HG03097 (cell line): Measurements from ENCODE around the gene HHLA2.
"Not testable (repeated sequence)": the region's sequence is repeated elsewhere in the genome, so short reads cannot be mapped to it uniquely, and the experiment has no call there.

Experiments used
- ATAC-seq: cut with Tn5 transposase; IDR thresholded peaks from one replicate; pipeline ENCODE4 v1.9.1; 2021; ENCODE audit not compliant: unreplicated experiment, low FRiP score

HHLA2 gene, protein sequence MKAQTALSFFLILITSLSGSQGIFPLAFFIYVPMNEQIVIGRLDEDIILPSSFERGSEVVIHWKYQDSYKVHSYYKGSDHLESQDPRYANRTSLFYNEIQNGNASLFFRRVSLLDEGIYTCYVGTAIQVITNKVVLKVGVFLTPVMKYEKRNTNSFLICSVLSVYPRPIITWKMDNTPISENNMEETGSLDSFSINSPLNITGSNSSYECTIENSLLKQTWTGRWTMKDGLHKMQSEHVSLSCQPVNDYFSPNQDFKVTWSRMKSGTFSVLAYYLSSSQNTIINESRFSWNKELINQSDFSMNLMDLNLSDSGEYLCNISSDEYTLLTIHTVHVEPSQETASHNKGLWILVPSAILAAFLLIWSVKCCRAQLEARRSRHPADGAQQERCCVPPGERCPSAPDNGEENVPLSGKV

DNA sequence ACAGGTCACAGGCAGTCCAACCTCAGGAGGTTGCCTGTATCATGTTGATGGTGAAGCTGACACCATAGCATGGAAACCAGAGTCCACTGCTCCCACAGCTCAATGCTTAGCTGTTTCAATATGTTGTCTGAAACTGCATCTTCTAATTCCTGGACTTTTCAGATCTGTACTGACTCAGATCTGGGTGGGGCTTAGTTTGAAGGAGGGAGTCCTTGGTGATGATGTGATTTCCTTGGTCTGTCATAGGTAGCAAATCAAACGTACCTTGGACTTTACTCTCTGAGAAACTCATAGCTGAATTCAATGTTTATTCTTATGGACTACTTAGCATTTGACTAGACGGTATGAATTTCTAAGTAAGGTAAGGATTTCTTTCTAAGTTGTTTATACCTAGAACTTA is at the start of gene HHLA2:
TSS of gene HHLA2 (plus strand) at position 310 of the 400 bp plus-strand sequence. CDS start 55,266 bp downstream, outside the sequence.
- ATAC-seq, result no peak

DNA sequence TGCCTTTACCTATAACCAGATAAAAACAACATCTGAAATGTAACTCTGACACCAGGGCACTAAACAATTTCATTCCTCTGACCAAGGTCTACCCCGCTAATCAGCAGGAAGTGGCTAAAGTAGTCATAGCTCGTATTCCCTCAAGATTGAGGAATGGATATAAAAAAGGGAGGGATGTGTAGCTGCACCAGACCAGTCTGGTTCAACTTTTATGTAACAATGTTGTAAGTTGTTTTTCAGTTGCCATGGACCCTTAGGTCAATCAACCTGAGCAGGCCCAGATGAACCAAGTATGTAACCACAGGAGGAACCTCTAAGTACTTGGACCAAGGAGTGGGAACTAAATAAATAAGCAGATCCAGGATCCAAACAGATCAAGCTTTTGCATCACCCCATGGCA is 45.7 kb upstream of the HHLA2 start:
- no peak for ATAC-seq

DNA sequence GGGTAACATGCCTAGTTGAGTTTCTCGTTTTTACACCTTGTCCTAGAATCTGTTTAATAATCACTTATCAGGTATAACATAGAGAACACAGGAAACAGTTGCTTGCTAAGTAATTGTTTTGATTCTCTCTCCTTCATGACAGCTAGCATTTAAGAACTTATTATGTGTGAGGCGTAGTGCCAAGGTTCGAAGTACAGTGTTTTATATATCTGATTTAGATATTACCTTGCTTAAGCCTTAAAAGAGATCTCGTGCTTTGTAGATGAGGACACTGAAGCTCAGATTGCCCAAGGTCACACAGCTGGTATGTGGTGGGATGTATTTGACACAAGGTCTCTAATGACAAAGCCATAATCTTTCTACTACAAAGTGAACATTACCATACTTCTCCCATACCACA is 45.1 kb upstream of the HHLA2 start:
- no peak for ATAC-seq

DNA sequence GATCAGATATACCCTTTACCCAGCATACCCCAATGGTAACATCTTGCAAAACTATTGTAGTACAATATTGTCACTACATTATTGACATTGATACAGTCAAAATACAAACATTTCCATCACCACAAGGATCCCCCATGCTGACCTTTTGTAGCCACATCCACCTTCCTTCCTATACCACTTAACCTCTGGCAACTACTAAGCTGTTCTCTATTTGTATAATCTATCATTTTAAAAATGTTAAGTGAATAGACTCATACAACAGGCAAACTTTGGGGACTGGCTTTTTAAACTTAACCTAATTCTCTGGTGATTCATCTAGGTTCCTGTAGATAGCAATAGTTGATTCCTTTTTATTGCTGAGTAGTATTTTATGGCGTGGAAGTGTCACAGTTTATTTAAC is 44.5 kb upstream of the HHLA2 start:
- ATAC-seq, result no peak

DNA sequence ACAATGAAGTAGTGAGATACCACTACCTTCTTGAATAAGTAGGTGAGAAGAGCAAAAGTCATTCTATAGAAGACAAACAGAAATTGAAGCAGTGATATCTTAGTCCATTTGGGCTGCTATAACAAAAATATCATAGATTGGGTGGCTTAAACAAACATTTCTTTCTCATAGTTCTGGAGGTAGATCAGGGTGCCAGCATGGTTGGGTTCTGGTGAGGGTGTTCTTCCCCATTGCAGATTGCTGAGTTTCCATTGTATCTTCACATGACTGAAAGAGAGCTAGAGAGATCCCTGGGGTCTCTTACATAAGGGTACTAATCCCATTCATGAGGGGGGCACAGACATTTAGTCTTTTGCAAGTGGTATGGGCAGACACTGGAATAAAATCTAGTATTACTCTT is 41.2 kb upstream of the HHLA2 start:
- no peak for ATAC-seq

DNA sequence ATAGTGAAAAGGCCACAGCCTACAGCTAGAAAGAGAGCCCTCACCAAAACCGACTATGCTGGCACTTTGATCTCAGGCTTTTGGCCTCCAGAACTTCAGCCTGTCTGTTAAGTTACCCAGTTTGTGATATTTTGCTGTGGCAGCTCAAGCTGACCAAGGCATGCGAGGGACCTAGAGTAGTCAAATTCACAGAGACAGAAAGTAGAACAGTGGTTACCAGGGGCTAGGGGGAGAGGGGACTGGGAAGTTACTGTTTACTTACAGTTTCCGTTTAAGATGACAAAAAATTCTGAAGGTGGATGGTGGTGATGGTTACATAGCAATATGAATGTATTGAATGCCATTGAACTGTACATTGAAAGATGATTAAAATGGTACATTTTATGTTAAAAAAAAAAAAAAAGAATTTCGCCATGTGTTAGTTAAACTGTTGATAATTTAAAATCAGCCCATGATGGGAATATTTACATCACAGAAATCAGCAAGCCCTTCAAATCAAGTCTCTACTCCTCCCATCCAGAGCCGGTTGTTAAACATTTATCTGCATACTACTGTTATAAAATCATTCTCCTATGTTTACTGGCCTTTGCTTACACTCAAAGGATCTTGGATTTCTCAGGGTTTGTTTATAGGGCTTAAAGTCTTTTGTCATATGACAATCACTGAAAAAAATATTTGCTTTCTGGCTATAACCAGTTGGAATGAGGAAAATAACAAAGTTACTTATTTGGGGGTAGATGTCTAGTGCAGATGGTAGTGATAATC is 31.6 kb upstream of the HHLA2 start:
- peak; percentile 63 for ATAC-seq

DNA sequence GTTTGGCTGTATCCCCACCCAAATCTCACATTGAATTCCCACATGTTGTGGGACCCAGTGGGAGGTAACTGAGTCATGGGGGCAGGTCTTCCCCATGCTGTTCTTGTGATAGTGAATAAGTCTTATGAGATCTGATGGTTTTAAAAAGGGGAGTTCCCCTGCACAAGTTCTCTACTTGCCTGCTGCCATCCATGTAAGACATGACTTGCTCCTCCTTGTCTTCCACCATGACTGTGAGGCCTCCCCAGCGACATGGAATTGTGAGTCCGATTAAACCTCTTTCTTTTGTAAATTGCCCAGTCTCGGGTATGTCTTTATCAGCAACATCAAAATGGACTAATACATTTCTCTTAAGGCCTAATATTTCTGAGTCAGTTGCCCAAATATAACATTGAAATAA is 28.1 kb upstream of the HHLA2 start:
- not testable (repeated sequence) for ATAC-seq

DNA sequence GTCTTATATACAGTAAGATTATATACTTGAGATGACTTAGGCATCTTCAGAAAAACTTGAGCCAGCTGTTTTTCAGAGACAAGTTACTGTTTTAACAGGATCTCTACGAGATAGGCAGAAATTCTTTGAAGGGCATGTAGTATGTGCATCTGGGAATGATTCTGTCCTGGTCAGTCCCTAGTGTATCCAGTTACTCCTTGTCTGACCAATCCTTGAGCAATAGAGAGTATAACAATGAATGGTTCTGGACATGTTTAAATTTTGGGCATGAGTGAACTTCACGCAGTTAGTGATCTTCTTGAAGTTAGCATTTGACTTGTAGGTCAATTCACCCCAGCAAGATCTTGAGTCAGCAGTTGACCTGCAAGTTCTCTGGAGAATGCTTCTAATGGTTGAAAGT is 24.7 kb upstream of the HHLA2 start:
- ATAC-seq, result no peak

DNA sequence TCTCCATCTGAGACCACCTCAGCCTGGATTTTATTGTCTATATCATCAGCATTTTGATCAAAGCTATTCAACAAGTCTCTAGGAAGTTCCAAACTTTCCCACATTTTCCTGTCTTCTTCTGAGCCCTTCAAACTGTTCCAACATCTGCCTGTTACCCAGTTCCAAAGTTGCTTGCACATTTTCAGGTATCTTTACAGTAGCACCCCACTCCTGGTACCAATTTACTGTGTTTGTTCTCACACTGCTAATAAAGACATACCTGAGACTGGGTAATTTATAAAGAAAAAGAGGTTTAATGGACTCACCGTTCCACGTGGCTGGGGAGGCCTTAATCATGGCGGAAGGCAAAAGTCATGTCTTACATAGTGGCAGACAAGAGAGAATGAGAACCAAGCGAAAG is 17.3 kb upstream of the HHLA2 start:
- not testable (repeated sequence) for ATAC-seq

DNA sequence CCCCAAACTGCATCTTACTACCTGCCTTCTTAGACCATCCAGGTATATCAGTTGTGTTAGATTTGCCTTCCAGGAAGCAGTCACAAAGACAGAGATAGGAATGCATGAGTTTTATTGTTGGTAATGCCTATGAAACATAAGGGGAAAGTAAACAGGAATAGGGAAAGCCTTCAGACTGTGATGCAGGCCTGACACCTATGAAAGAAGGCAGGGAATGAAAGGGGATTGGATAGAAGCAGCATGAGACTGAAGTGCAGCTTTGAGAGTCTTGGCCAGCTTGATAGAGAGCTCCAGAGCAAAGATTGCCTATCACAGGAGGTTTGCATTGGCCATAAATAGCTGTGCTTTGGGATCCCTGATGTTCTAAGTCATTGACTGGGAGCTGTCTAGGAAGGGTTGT is 15.9 kb upstream of the HHLA2 start:
- ATAC-seq, result no peak

DNA sequence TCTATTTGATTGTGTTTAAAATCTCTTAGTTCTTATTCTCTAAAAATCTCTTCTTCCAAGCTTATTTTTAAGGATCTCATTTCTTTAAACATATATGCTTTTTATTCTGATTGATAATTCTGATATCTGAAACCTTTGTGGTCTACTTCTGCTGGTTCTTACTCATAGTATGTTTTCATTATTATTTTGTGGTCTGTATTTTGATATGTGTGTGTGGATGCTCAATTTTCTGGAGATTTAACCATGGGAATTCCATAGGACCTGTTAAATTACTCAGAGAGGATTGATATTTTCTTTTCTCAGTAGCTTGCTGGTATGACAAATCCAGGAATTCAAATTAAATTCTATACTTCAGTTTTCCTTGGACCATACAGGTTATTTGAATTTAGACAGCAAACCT is 14.7 kb upstream of the HHLA2 start:
- no peak for ATAC-seq

DNA sequence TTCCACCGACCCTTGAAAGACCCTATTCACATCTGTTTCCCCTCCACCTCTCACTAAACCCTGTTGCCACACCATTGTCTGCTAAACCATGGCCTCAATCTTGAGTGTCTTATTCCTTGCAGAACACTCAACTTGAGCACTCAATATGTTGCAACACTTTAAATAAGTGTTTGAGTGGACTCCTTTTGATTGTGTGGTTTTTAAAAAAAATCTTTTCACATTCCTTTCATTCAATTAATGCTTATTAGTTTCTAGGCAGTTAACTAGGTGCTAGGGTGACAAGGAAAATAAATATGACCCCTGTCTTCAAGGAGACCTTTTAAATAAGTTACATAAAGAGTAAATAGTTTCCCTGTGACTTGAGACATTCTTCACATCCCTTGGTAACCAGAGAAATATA is 13.3 kb upstream of the HHLA2 start:
- ATAC-seq, result no peak

DNA sequence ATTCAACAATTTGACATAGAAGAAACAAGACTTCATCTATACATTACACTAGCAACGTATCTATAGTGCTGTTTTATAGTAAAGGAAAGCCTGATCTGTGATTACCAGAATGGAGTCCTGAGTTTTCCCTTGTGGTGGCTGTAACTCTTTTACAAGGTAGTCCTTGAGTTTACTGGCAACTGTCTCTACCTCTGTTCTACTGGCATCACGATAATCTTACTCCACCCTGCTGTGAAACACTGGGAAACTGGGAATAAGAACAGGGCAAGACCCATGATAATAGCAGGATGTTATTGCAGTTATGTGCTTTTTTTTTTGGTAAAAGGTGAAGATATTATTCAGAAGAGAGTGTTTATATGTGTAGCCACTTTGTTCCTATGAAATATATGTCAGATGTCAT is 12.4 kb upstream of the HHLA2 start:
- no peak for ATAC-seq

DNA sequence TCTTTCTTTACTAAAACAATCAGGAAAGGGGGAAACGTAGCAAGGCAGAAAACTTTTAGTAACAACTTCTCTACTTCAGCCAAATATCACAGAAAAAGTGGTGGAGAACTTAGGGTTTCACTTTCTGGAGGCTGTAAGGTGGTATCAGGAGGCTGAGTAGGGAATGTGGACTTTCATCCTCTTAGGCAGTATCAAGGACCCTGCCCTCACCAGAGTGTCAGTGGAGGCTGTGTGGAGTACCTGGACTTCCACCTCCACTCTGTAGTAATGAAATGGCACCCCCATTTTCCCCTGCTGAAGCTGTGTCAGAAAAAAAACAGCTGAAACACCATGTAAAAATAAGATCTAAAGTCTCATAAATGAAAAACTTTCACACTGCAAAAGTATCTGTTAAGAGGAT is 11.2 kb upstream of the HHLA2 start:
- no peak for ATAC-seq

DNA sequence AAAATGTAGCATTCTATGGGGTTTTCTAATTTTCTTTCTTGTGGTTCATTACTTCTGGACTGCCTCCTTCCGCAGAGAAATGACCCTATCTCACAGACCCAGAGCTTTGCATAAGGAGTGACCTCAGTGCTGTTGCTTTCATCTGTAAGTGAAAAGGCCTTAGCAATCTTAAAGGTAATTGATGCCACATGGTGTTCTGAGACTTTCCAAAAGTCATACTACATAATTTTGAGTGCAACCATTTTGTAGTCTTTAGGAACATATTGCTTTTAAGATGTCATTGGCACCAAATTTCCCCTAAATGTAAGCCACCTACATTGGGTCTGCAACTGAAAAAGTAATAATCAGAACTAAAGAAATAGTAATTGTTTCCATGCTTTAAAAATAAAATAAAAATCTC is 9.2 kb upstream of the HHLA2 start:
- ATAC-seq, result no peak

DNA sequence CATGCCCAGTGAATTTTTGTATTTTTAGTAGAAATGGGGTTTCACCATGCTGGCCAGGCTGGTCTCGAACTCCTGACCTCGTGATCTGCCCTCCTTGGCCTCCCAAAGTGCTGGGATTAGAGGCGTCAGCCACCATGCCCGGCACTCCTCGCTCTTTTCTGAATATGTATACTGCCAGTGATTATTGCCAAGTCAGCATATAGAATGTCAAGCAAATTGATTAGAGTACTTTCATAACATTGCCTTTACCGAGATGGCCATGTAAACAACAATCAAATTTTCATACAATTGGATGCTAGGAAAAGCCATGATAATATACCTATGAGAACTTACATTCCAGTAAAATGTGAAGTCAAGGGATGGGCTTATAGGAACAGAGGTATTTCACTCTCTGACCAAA is 8.2 kb upstream of the HHLA2 start:
- ATAC-seq, result not testable (repeated sequence)

DNA sequence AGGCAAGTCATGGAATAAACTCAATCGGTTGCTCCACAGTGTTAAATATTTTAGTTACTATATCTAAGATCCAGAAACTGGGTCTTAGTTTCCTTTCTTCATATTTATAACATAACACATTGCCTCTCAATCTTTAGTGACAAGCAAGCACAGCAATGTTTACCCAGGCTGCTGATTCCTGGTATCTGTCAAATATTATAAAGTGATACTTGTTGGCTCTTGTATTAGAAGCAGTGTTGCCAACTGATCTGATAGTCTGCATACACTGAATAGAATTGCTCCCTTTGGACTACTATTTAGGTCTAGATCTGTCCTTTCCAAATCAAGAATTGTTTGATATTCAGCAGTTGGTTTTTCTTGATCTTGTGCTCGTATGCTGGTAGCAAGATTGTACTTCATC is 7.2 kb upstream of the HHLA2 start:
- ATAC-seq, result no peak

DNA sequence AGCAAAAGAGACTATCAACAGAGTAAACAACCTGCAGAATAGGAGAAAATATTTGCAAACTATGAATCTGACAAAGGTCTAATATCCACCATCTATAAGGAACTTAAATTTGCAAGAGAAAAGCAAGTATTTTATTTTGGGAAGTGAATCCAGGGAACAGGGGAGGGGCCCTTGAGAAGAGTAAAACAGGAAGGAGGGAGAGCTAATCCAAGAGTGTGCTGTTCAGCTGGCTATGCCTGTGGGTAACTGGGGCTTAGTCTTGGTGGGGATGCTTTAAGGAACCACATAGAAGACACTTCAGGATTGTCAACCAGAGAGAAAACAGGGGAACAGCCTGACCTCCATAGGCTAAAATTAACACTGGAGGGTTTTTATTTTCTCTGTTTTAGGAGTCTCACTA is 3.9 kb upstream of the HHLA2 start:
- no peak for ATAC-seq

DNA sequence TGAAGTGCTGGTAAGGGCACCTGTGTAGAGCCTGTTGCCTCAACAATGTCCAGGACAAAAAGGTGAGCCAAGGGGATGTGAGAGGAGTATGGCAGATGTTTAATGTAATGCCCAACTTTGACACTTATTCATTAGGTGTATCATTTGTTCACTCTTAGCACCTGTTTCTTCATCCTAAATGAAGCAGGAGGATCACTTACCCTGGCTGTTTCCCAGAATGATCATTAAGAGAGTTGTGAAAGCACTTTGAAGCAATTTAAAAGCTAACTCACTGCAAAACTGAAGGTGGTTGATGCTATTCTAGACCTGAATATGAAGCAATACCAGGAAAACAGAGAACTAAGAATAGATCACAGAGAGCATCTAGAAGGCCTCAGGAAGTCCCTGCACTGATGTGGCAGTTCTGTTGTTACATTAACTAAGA is 3.4 kb upstream of the HHLA2 start:
- ATAC-seq, result peak; percentile 83

DNA sequence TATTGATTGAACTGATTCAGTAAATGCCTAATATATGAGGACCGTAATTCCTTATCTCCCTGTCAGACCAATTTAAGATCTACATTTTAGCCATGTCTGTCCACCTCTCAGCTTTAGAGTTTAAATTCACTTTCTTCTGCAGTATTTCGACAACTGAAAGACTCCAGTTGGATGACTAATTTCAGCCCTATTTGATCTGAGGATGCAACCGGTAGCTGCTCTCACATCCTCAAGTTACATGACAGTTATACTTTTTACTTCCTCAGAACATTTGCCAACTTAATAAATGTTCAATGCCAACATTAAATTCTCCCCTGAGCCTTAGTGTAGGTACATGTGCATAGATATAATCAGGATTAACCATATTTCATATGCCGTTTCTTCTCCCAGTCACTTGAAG is 2.5 kb upstream of the HHLA2 start:
- ATAC-seq, result peak; percentile 62

DNA sequence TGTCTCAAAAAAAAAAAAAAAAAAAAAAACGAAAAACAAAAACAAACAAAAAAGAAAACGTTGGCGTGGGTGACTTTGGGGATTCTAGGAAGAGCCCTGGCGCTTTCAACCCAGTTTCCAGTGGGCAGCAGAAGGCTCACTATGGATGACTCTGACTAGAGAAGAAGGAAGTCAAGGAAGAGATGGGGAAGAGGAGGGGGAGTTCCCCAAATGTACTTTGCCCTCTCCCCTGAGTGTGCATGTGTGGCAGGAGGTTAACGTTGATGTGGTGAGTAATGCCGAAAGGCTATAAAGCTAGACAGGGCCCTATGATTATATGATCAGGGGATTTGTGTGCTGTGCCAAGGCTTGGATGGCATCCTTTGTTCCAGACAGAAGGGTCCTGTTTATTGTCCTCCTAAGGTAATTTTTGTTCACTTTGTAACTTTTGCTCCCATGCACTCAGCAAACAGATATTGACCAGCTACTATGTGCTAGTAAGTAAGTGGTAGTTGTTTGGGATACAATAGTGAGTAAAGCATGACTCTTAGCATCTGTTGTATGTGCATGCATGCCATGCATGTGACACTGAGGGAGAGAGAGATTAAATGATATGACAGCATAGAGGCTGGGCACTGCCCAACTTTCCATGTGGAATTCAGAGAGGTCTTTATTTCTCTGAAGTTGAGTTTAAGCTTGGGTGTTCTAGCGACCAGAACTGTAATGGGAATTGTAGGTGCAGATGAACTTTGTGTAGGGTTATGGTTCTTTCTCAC is 750 bp upstream of the HHLA2 start:
- ATAC-seq, result no peak
